HG03025 (cell line): ENCODE data around the gene DZANK1.
"Not testable (repeated sequence)": the region's sequence is repeated elsewhere in the genome, so short reads cannot be mapped to it uniquely, and the experiment has no call there.

Source experiments
- ATAC-seq: cut with Tn5 transposase; IDR thresholded peaks from one replicate; pipeline ENCODE4 v1.9.1; 2021; ENCODE audit warnings: mild to moderate bottlenecking, moderate library complexity; ENCODE audit not compliant: unreplicated experiment, low FRiP score

Gene DZANK1

GRCh38 chr20:18388860-18389259, 78.0 kb downstream of the DZANK1 start:
- no peak for ATAC-seq

- ATAC-seq: no peak
Measured at GRCh38 chr20:18380908-18381529, 85.8 kb downstream of the DZANK1 start.

- ATAC-seq: no peak
Measured at GRCh38 chr20:18377896-18378481, 88.8 kb downstream of the DZANK1 start.

- not testable (repeated sequence) for ATAC-seq
Measured at GRCh38 chr20:18375551-18375950, 91.3 kb downstream of the DZANK1 start.

GRCh38 chr20:18372296-18372695, 94.5 kb downstream of the DZANK1 start:
- no peak for ATAC-seq

GRCh38 chr20:18364768-18365167, 102.1 kb downstream of the DZANK1 start:
- no peak for ATAC-seq

GRCh38 chr20:18363708-18364107, 103.1 kb downstream of the DZANK1 start:
- no peak for ATAC-seq

GRCh38 chr20:18362916-18363315, 103.9 kb downstream of the DZANK1 start:
- ATAC-seq: no peak

GRCh38 chr20:18361678-18362077, 105.2 kb downstream of the DZANK1 start:
- no peak for ATAC-seq

GRCh38 chr20:18360635-18361034, 106.2 kb downstream of the DZANK1 start:
- ATAC-seq: no peak

GRCh38 chr20:18359854-18360253, 107.0 kb downstream of the DZANK1 start:
- no peak for ATAC-seq

- ATAC-seq: not testable (repeated sequence)
Measured at GRCh38 chr20:18349749-18350148, 117.1 kb downstream of the DZANK1 start.
